Endothelial cell of umbilical vein (primary cell): ENCODE measurements around the gene CDH23. TPM values are rescaled to one million over a fixed set of nuclear protein-coding genes. Genes with fewer than 3 reads are reported as not detected.

Experiments
- BruUV-seq: library from RNA; stranded (reverse); fragments of 400-500 nt; replicated peaks from 2 replicates; lab custom pipeline; 2021; lab: Mats Ljungman, UMichigan
- CTCF ChIA-PET: fragments of 300-600, 350-600 bp; sonication (Branson Sonifier 250); formaldehyde crosslinking; loops from one replicate; lab custom pipeline; 2021; ENCODE audit warnings: antibody characterized with exemption, inconsistent platforms; lab: Charles Lee
- POLR2A ChIA-PET: fragments of 300-600, 350-600 bp; sonication (Branson Sonifier 250); formaldehyde crosslinking; loops from one replicate; lab custom pipeline; 2021; ENCODE audit warnings: antibody characterized with exemption, inconsistent platforms; lab: Charles Lee
- DNase-seq: peaks from one replicate; pipeline ENCODE4 v3.0.0-alpha.2; 2011; ENCODE audit warnings: low read depth, low spot score
- FAIRE-seq: peaks from 2 replicates; lab custom pipeline; 2011; peaks lifted over from hg19 to GRCh38; lab: Jason Lieb, UNC
- H2AFZ ChIP-seq: 2 replicates; pipeline ENCODE4 v1.6.0; 2012; ENCODE audit warnings: low read depth, low read length, control low read depth, inconsistent platforms
- H3K27ac ChIP-seq: 2 replicates; pipeline ENCODE4 v1.5.1; 2011; ENCODE audit warnings: low read depth, mild to moderate bottlenecking, control low read depth, low read length, moderate library complexity; ENCODE audit not compliant: insufficient read depth
- H3K27me3 ChIP-seq, 2 experiments: 2 replicates each; pipeline versions ENCODE4 v1.6.0 to v1.6.1; 2011; ENCODE audit warnings: low read length in 2 of 2, mixed read lengths in 1 of 2; ENCODE audit not compliant: control insufficient read depth in 2 of 2, insufficient read depth in 2 of 2
- H3K36me3 ChIP-seq, 2 experiments: 2 replicates in 1 of 2; 3 replicates in 1 of 2; pipeline ENCODE4 v1.5.1; 2011; ENCODE audit warnings: low read length in 2 of 2, mild to moderate bottlenecking in 1 of 2, moderate library complexity in 1 of 2; ENCODE audit not compliant: control insufficient read depth in 2 of 2, insufficient read depth in 2 of 2; ENCODE audit errors: extremely low read depth in 1 of 2
- H3K4me1 ChIP-seq: 3 replicates; pipeline ENCODE4 v1.5.1; 2011; ENCODE audit warnings: mild to moderate bottlenecking, low read length; ENCODE audit not compliant: control insufficient read depth, insufficient read depth; ENCODE audit errors: extremely low read depth
- H3K4me2 ChIP-seq: 2 replicates; pipeline ENCODE4 v1.6.1; 2011; ENCODE audit warnings: low read length, control low read depth, mixed read lengths; ENCODE audit not compliant: insufficient read depth
- H3K4me3 ChIP-seq, 3 experiments: fragments of 200-600 bp in 1 of 3; sonication (generic), shearing (Covaris generic) in 1 of 3; replicated peaks in 1 of 3; 2 replicates each; pipeline ENCODE4 v1.5.1; 2011 to 2016; ENCODE audit warnings: control low read depth in 3 of 3, low read length in 3 of 3, mild to moderate bottlenecking in 2 of 3, inconsistent platforms in 1 of 3, low read depth in 1 of 3, moderate library complexity in 1 of 3; ENCODE audit not compliant: insufficient read depth in 1 of 3
- H3K79me2 ChIP-seq: 2 replicates; pipeline ENCODE4 v1.6.0; 2012; ENCODE audit warnings: low read length, inconsistent platforms; ENCODE audit not compliant: control insufficient read depth, insufficient read depth
- H3K9ac ChIP-seq: replicated peaks from 2 replicates; pipeline ENCODE3; 2011; ENCODE audit warnings: low read length, control low read depth; ENCODE audit not compliant: insufficient read depth; ENCODE audit errors: extremely low read depth
- H3K9me1 ChIP-seq: replicated peaks from 3 replicates; pipeline ENCODE4 v1.6.0; 2011; ENCODE audit warnings: mild to moderate bottlenecking, low read length; ENCODE audit not compliant: control insufficient read depth, insufficient read depth; ENCODE audit errors: extremely low read depth
- H3K9me3 ChIP-seq: replicated peaks from 2 replicates; pipeline ENCODE4 v1.5.1; 2012; ENCODE audit warnings: low read length, inconsistent platforms; ENCODE audit not compliant: control insufficient read depth, insufficient read depth
- H4K20me1 ChIP-seq: replicated peaks from 2 replicates; pipeline ENCODE3; 2011; ENCODE audit warnings: mild to moderate bottlenecking, low read length; ENCODE audit not compliant: control insufficient read depth, insufficient read depth; ENCODE audit errors: extremely low read depth
- EZH2 ChIP-seq: IDR thresholded peaks from 2 replicates; pipeline ENCODE4 v1.6.1; 2012; ENCODE audit warnings: borderline replicate concordance, low read depth, mild to moderate bottlenecking, moderate library complexity, low read length, inconsistent platforms; ENCODE audit not compliant: severe bottlenecking
- FOS ChIP-seq: IDR thresholded peaks from 2 replicates; pipeline ENCODE4 v1.6.1; 2011; ENCODE audit warnings: mild to moderate bottlenecking, low read length, moderate library complexity, borderline replicate concordance; ENCODE audit not compliant: insufficient read depth
- GATA2 ChIP-seq: IDR thresholded peaks from 2 replicates; pipeline ENCODE4 v1.7.0; 2011; ENCODE audit warnings: low read depth, mild to moderate bottlenecking, moderate library complexity, mixed read lengths, low read length; ENCODE audit not compliant: insufficient read length, insufficient read depth
- JUN ChIP-seq: IDR thresholded peaks from 2 replicates; pipeline ENCODE4 v1.6.1; 2011; ENCODE audit warnings: borderline replicate concordance, low read depth; ENCODE audit not compliant: insufficient read length, insufficient read depth
- MYC ChIP-seq: IDR thresholded peaks from one replicate; pipeline ENCODE4 v1.6.1; 2011; ENCODE audit warnings: mild to moderate bottlenecking, low read depth, low read length
- POLR2A ChIP-seq: IDR thresholded peaks from 2 replicates; pipeline ENCODE4 v1.6.1; 2012; ENCODE audit warnings: low read depth, mild to moderate bottlenecking, control low read depth, low read length
- POLR2AphosphoS5 ChIP-seq: IDR thresholded peaks from 2 replicates; pipeline ENCODE4 v1.6.1; 2012; ENCODE audit warnings: low read depth, mild to moderate bottlenecking, control low read depth, low read length, moderate library complexity; ENCODE audit not compliant: insufficient read depth
- dilution Hi-C: fragments of 300-500 bp; cut with MboI; formaldehyde crosslinking; loops from one replicate; pipeline ENCODE4 v1.15.0; 2019; ENCODE audit warnings: low sequenced_read_pairs; ENCODE audit not compliant: extremely low pct_ligation_motif_present
- intact Hi-C: fragments of 100-400 bp; cut with micrococcal nuclease; formaldehyde crosslinking; loops from one replicate; pipeline ENCODE4 v1.10.0; 2022
- polyA plus RNA-seq, 4 experiments: library from polyadenylated mRNA; depleted of rRNA in 3 of 4; stranded (reverse) in 3 of 4; unstranded in 1 of 4; fragments of >200 nt; gene quantifications; 2 replicates each; pipeline versions ENCODE4 v1.2.1 to v1.2.3, GENCODE V29; 2011 to 2012; ENCODE audit warnings: missing spikeins in 1 of 4
- total RNA-seq: library from RNA; stranded (reverse); gene quantifications from 2 replicates; pipeline ENCODE4 v1.2.3, GENCODE V29; 2021
- TF ChIP-seq, protein P1 (sequence below): IDR thresholded peaks from 2 replicates; pipeline ENCODE4 v1.6.1; 2011; ENCODE audit not compliant: insufficient read depth, insufficient read length
- TF ChIP-seq, protein P2 (sequence below), 2 donors: IDR thresholded peaks; 1 replicate in 1 of 2; 2 replicates in 1 of 2; pipeline ENCODE4 v1.5.1; 2011; ENCODE audit warnings: low read length in 2 of 2, mild to moderate bottlenecking in 2 of 2, moderate library complexity in 2 of 2, control low read depth in 1 of 2, inconsistent platforms in 1 of 2, low read depth in 1 of 2; ENCODE audit not compliant: insufficient read depth in 1 of 2; ENCODE audit errors: extremely low read depth in 1 of 2

Gene CDH23
- total and polyA plus RNA-seq, 2 donors (not counting 3 experiments of a cell fraction or from before 2014, with no cell fraction given) = not detected

DNA sequence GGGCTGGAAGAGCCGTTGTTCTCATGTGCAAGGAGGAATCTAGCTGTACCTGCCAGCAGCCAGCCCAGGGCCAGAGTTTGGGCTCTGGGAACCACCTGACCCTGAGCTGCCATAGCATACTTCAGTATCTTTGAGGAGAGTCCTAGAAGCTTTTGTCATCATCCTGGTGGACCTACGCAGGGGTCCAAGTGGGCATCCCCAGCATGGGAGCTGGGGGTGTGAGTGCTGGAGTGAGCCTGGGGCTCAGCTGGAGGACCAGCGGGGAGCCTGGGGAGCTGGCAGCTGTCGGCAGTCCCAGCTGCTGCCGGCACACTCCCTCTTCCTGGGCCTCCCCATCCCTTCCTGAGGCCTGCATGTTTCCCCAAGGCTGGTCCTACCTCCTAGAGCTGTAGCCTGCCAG, 290.4 kb downstream of the CDH23 start:
- no peak for FAIRE-seq
- dilution Hi-C loops (no loop called here), intact Hi-C loops (no loop called here)
- Histone ChIP-seq H3K9ac (no peak overlapping the region), H3K27ac (no peak overlapping the region), H3K27me3 (peaks cover 14 to 21% of the 10 kb centered on the region in 2 experiments), H3K4me3 (no peak overlapping the region), H3K4me2 (no peak overlapping the region), H3K36me3 (no peaks in the 10 kb centered on the region), H2AFZ (no peak overlapping the region), H3K9me3 (peaks cover 2% of the 10 kb centered on the region), H4K20me1 (no peaks in the 10 kb centered on the region), H3K4me1 (no peaks in the 10 kb centered on the region), H3K79me2 (no peaks in the 10 kb centered on the region), H3K9me1 (no peaks in the 10 kb centered on the region)
- no peak for DNase-seq
- ChIA-PET POLR2A (no interaction called here), CTCF (interaction anchor here (3.0 kb wide), 1 partner anchor 9 kb away, joined by 7 read pairs; no protein-coding TSS in a partner anchor)
- TF ChIP-seq JUN (no peak), EZH2 (no peak), POLR2AphosphoS5 (no peak), GATA2 (no peak), POLR2A (no peak), FOS (no peak), MYC (no peak)
- TF ChIP-seq, protein P1, sequence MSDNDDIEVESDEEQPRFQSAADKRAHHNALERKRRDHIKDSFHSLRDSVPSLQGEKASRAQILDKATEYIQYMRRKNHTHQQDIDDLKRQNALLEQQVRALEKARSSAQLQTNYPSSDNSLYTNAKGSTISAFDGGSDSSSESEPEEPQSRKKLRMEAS = no peak
- TF ChIP-seq, protein P2, sequence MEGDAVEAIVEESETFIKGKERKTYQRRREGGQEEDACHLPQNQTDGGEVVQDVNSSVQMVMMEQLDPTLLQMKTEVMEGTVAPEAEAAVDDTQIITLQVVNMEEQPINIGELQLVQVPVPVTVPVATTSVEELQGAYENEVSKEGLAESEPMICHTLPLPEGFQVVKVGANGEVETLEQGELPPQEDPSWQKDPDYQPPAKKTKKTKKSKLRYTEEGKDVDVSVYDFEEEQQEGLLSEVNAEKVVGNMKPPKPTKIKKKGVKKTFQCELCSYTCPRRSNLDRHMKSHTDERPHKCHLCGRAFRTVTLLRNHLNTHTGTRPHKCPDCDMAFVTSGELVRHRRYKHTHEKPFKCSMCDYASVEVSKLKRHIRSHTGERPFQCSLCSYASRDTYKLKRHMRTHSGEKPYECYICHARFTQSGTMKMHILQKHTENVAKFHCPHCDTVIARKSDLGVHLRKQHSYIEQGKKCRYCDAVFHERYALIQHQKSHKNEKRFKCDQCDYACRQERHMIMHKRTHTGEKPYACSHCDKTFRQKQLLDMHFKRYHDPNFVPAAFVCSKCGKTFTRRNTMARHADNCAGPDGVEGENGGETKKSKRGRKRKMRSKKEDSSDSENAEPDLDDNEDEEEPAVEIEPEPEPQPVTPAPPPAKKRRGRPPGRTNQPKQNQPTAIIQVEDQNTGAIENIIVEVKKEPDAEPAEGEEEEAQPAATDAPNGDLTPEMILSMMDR (IDR thresholded peaks at IDR 0.05; ENCODE audit: extremely low read depth in 1 of 2, insufficient read depth in 1 of 2, low read depth in 1 of 2, low read length in 2 of 2) = no peak
- BruUV-seq = no TSS peak
